Inflammatory macrophage treated with lipopolysaccharide for 4 hours (primary cell): ENCODE results near the gene PGF.

ENCODE experiments used
- DNase-seq: peaks from one replicate; pipeline ENCODE4 v3.0.0-alpha.2; 2020

Gene PGF

DNA sequence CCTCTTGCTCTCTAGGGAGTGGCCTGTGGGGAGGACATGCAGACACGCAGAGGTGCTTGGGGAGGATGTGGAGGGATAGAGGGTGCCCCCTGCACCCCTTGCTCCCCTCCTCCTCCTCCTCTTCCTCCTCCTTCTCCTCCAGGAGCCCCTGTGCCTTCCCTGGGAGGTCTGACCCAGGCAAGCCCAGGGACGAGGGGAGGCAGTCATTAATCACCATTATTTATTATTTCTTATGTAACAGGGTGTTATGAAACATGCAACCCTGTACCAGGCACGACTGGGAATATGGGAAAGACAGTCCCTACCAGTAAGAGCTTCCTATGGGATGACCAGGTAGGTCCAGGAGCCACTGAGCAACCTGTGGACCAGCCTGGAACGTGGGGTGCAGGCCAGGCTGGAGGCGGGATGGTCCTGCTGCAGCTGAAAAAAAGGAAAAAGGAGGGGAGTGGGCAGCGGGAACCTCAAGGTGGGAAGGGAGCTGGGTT lies 22.5 kb upstream of the PGF start:
- DNase-seq: no peak

DNA sequence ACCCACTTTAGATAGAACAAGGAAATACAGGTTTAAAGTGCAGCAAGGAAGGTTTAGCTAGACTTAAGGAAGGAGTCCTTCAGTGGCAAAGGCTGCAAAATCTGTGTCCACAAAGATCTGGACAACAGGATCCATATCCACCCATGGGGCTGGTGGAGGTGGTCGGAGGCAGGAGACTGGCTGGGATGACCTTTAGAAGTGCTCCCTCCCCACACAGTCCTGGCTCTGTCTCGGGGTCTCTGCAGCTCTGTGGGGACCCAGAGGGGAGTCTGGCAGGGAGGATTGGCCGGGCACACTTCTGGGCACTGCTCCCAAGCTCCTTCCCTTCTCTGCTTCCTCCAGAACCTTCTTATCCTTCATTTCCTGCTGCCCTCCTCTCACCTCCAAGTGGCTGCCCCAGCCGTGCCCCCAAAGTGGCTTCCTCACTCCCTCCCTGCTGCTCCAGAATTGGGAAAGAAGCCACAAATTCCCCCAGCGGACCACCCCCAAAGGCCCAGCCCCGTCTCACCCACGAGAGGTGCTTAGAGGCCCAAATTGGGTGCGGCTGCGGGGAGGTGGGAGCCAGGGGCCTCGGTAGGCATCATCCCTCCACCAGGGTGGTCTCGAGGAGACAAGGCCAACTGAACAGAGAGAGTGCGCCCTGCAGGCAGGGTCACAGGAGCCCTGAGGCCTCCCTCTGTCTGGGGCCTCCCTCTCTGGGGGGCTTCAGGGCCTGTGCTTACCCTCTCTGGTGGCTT lies 21.9 kb upstream of the PGF start:
- DNase-seq: no peak

DNA sequence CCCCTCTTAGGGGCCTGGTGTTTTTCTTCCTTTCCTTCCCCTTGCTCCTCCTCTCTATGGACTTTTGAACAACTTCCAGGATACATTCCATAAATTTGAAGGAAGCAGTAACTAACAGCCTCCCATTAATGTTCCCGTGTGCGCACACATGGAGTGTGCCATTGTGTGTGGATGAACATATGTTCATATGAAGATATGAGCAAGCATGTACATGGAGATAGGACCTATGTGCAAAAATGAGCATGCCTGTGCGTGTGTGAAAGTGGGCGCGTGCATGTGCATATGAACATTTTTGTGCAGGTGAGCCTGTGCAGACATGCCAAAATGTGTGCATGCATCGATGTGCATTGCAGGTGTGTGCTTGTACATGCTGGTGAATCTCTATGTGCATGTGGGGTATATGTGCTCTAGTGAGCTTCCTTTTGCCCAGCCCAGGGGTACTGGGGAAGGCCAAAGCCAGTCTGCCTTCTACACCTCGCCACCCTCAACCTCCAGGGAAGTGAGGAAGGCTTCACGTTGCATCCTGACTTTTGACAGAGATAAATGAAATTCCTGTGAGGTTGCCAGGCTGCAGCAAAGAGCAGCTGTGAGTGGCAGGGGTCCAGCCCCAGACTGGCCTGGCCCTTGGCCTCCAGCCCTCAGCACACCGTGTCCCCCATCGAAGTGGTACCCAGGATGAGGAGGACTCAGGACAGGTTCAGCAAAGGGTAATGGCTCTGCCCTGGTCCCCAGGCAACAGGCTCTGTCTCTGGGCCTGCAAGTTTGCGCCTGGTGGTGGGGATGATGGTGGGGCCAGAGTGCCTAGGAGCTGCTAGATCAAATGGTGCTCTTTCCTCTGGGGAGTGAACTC lies 21.1 kb upstream of the PGF start:
- no peak for DNase-seq

DNA sequence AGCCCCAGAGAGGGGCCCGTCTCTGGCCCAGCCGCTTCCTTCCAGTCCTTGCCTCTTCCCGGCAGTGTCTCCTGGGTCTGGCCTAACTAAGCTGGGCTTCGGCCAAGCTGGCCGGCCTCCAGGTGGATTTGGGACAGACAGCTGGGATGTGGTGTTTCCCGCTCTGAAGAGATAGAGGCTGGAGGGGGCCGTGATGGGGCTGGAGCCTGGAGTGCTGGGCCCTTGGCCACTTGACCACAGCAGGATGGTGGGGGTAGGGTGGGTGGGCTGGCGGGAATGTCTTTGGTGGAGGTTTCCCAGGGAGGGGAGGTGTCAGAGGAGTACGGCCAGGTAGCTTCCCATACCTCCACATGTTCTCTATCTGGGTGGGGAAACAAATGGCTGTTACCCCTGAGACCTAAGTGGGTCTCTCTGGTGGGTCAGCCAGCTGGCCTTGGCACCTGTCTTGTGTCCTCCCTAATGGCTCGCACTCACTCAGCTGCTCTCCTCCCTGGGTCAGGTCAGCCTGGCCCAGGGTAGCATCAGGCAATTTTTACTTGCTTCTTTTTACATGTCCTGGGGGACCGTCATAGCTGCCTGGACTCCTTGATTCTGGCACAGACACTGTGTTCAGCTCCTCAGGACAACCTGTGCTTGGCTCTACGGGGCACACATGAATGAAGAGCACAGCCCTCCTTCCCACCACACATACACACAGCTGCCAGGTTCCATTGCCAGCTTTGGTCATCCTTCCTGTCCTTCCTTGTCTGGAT lies 19.8 kb upstream of the PGF start:
- DNase-seq: no peak

DNA sequence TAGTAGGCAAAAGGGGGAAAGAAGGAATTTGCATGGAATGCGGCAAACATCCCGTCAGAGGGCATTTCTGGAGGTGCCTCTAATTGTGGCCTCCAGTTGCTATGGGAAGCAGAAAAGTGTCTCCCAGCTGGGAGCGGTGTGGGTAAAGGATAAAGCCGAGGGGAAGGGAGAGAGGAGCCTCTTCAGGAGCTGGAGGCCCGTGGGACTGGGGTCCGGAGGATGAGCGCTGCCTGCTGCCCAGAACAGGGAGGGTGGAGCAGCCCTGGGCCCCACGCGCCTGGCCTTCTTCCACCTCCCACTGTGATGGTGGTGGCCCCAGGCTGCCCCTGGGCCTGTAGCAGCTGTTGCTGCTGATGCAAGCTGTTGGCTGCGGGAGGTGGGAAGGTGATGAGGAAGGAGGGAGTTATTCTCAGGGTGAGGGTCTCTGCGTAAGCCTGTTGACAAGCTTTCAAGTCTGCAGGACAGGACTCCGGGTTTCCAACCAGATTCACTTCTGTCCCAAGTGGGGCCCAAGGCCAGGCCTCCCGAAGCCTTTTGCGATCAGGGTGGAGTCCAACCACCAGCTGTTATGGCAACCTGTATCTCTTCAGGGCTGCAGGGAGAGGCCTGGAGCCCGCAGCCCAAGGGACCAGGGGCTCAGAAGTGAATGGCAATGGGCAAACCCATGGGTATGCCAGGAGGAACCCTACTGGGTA lies 19.1 kb upstream of the PGF start:
- no peak for DNase-seq

DNA sequence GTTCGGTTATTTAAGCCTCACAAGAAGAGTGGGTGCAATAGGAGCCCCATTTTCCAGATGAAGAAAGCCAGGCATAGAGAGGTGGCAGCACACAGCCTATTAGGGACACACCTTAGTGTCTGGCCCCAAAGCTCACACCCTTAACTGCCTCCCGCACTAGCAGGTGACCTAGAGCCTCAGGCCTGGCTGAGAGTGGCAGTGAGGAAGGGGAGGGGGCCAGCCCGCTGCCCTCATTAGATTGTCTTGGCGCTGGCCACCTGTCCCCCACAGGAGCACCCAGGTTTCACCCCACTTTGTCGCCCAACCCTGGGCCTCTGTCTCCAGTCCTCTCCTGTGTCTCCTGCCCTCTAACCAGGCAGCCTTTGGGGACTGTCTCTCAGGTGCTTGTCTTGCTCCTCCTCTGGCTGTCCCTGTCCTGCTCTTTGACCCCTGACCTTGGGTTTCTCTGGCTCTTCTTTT lies 18.5 kb upstream of the PGF start:
- DNase-seq: no peak

DNA sequence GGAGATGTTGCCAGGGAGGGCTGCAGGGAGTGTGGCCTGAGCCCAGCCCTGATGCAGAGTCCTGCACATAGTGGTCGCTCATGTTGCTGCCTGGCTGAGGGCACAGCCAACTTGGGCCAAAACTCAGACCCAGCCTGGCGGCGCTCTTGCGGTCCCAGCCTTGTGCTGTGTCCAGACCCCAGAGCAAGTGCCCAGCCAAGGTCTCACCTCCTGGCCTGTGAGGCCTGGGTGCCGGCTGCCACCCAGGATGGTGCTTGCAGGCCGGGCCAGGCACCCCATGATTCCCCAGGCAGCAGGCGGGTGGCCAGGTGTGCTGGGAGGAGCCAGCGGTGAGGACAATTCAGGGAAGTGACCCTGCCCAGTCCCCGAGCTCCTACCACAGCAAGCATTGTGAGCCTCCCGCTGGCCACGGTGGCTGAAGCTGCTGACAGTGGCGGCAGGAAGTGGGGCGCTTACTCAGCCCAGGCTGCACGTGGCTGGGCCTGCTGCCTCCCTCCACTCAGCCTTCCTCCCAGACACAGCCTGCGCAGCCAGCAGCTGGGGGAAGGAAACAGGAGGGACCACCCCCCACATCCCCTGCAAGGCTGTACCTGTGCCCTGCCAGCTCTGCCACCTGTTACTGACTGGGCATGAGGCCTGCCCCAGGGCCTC lies 17.7 kb upstream of the PGF start:
- peak; percentile 53 for DNase-seq

DNA sequence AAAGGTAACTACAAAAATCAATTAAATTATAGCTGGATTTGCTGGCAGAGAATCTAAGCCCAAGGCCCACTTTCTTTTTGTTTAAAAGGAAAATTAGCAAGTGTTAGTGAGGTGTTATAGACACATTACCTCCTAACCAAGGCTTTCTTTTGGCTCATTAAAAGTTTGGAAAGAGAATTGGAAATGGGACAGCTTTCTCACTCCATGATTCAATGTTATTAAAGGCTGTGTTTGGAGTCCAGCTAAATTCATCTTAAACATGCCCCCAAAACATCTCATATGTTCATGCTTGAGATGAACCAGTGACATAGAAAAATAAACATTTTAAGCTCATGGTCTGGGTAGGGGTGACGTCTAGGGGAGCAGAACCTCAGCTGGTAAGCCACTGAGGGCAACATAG lies 13.4 kb upstream of the PGF start:
- DNase-seq: no peak

DNA sequence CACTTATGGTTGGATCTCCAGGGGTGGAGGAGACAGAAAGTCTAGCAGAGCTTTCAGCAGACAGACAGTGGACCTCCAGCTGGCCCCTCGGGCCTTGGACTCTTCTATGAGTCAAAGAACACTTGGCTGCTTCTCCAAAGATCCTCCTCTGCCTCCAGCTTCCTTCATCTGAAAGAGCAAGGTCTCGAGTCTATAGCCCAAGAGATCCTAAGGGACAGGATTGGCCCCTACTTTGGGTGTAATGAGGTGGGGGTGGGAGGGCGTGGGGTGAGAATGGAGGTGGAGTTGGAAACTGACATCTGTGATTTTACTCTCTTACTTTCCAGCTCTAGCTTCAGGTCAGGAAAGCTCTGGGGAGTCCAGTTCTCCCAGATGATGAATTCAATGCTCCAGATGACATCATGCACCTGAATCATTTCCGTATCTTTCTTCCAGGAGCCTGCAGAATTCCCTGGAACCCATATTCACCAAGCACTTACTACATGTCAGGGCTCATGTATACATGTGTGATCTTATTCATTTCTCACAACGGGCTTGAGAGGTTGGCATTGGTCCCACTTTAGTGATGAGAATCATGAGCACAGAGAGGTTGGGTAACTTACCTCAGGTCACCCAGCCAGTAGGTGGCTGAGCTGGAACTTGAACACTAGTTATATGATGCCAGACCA lies 10.2 kb upstream of the PGF start:
- DNase-seq: no peak

DNA sequence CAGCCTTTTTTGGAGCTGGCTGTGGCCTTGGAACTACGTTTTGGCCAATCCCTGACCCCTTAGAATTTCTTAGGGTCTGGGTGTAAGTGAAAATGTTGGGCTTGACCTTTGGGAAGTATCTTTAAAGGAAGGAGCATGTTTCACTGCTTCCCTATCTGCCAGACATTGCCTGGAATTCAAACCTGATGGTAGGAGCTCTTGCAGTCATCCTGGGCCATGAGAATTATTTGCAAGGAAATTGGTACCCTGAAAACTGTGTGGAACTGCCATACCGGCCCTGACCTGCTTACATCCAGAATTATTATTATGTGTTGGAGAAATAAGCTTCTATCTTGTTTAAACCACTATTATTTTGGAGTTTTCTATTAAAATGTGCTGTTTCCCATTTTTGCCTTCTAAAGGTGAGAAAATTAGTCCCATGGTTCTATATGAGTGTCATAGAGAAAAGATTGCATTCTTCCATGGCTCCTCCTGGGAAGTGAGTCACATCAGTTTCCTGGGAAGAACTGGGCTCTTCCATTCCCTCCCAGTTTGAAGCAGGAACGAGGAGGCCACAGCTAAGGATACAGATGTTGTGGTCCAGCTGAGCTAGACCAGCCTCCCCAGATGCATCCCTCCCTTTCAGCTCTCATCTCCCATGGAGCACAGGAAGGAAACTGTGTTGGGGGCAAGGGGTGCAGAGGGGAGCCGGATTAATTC lies 9.5 kb upstream of the PGF start:
- DNase-seq: no peak

DNA sequence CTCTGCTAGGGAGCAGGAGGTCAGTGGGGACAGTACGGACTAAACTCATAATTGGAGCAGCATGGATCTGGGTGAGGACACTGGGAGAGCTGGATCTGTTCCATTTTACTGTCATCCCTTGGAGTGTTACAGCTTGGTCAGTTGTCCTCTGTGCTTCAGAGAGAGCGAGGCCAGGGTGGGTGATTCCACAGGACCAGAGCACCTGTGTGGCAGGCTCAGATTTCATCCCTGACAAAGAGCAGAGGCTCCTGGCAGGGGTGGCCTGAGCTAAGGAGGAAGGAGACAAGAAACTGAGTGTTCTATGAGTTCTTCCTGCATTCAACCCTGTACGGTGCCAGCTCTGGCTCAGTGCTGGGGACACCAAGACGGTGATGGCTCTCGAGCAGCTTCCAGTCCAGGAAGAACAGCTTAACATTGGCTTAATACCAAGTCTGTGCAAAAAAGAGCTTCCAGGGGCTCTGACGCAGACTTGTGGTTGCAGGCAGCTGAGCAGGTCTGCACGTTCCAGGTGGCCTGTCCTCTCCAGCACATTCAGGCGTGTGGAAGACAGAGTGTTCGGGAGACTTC lies 8.4 kb upstream of the PGF start:
- DNase-seq: no peak

DNA sequence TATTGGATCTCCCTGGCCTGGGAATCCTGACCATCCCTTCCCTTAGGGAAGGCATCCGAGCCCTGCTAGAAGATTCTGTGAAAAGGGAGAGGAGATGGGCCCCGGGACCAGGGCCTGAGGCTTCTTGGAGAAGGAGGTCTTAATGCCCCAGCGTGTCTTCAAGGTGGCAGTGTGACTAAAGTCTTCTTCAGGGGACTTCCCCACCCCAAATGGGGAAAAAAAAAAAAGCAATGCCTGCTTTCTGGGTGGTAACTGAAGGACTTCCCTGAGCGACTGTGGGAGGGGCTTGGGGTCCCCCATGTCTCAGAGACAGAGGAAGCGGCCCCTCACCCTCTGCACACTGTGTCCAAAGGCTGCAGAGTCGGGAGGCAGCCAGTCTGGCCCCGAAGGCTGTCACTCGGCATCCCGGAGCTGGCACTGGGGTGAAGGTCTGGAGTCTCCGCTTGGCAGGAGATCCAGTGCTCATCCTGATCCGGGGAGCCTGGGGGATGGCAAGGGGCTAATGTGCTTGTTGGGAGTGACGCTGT lies 7.8 kb upstream of the PGF start:
- DNase-seq: no peak

DNA sequence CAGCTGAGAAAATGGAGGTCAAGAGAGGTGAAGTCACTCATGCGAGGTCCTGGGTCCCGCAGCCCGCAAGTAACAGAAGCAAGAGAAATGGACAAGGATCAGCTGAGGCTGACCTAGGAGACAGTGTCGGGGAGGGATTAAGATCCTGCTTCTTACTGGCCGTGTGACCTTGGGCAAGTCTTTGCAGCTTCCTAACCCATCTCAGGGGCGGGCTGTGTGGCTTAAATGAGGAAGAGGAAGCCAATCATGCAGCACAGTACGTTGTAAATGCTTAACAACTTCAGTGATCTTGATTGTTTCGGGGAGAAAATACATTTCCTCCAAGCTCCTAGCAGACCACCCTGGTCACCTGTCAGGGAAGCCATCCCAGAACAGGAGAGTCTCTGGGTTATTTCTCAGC lies 7.1 kb upstream of the PGF start:
- peak; percentile 83 for DNase-seq

DNA sequence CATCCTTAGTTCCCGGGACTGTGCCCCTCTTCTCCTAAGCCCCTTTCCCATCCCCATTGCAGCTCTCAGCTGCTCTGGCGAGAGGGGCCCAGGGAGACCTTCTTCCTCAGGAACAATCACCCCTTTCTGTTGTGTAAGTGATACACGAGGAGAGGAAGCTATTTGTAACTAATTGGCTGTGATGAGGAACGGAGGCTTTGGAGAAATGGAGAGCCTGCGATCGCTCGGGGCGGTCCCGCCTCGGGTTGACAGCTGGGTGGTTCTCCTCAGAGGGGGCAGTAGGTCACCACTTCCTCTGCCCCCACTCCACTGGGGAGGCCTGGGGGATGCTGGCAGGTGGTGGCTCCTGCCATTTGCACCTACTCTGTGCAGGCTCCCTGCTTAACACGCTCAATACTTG lies 6.6 kb upstream of the PGF start:
- DNase-seq: peak; percentile 50

DNA sequence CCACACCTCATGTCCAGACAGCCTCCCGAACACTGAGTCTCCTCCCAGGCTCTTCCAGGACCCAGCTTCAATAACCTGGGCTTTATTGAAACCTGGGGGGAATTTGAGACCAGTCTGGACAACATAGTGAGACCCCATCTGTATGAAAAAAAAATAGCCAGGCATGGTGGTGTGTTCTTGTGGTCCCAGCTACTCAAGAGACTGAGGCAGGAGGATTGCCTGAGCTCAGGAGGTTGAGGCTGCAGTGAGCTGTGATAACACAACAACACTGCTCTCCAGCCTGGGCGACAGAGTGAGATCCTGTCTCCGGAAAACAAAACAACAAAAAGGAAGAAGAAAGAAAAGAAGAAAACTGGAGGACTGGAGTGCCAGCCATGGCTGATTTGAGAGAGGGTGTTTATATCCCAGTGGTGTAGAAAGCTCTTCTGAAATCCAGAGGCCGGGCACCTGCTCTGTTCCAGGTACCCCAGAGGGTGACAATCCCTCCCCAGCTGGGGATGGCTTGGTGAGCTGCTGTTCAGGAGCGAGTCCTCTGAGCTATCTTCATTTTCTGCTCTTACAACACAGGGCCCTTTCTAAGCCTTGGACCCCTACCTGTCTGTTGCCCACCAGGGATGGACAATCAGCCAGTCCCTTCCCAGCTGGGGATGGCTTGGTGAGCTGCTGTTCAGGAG lies 6.0 kb upstream of the PGF start:
- no peak for DNase-seq

DNA sequence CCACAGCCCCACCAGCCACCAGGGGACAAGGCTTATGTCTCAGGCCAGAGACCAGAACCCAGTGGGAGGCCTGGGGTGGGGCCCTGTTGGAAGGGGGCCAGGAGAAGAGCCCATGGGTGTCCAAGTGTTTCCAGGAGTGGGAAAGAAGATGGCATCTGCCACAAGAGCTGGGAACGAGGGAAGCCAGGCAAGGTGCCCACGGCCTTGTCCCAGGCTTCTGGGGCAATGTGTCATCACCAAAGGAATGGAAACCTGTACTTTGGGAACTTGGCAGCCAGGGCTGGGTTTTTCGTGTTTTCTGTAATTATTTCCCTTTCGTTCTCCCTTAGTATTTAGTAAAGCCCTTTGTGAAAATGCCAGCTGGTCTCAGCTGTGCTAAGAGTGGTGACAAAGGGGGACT lies 5.3 kb upstream of the PGF start:
- no peak for DNase-seq

DNA sequence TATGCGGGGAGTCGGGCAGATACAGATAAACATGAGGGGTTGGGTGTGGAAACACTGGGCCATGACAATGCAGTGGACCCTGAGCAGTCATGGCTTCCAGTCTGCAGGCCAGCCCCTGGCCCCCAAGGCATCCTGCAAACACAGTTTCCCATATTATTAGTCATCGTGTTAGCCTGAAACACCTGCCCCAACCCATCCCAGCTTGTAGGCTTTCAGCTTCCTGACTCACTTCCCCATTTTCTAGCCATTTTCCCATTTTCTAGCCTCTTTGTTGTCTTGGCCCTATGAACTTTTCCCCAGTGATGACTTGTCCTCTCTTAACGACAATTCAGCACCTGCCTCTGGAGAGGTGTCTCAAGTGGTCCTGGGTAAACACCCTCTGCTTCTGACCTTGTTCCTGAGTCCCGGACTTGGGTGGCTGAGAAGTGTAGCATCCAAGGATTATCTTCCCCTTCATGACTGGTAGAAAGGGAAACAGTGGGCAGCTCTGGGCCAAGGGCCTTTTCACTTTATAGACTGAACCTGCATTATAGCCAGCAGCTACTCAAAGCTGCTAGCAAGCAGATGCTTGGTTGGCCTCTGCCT lies 4.3 kb upstream of the PGF start:
- DNase-seq: no peak

DNA sequence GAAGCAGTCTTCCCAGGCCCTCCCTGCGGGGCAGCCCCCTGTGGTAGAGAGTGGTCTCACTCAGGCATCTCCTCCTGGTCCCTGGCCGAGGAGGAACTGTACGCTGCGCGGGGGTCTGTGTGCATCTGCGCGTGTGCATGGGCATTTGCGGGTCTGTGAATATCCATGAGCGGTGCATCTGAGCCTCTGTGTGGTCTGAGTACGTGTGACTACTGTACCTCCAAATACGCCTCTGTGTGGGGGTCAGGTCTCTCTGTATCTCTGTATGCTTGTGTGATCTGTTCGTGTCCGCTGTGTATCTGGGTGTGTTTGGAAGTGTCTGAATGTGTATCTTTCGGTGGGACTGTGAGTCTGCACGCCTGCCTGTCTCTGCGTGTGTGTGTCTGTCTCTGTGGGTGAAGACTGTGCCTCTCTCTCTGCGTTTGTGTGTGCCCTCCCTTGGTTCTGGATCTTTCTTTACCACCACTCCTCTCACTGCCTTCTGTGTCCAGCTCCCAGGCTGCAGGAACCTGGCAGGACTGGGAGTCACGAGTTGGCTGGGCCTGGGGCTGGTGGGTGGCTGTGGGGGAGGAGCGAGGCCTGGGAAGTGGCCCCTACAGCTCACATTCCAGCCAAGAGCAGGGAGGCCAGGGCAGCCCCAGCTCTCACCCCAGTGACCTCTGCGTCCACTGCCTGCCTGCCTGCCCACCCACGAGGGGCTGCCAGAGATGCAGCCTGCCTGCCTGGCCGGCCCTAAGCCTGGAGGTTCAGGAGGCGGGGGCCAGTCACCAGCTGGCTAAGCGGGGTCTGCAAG lies 1.1 kb upstream of the PGF start:
- no peak for DNase-seq

DNA sequence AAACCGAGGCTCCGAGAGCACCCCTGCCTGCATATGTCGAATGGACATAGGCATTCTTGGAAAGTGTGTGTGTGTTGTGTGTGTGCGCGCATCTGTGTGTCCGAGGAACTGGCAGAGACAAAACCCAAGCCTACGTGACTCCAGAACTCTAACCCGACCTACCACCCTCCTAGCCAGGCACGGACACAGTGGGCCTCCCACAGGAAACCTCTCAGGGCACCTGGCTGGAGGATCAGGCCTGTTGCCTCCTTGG lies 556 bp upstream of the PGF start:
- DNase-seq: no peak
